ENCODE measurements around the gene NABP1.

- TF ChIP-seq CTCF (IDR thresholded peaks at IDR 0.05) (no peak), POLR2A (IDR thresholded peaks at IDR 0.05) (no peak)
These were observed 41.7 kb upstream of the NABP1 start for GRCh38 chr2:191636235-191636543.

Data from esophagus squamous epithelium (tissue), 4 donors.